ENCODE data around the gene PDHX. TPM values are rescaled to one million over a fixed set of nuclear protein-coding genes. Genes with fewer than 3 reads are reported as not detected.
"Not testable (repeated sequence)": the region's sequence is repeated elsewhere in the genome, so short reads cannot be mapped to it uniquely, and the experiment has no call there.

Gene PDHX
- total RNA-seq, 1 donor from 2014 or later = 30.5 TPM

DNA sequence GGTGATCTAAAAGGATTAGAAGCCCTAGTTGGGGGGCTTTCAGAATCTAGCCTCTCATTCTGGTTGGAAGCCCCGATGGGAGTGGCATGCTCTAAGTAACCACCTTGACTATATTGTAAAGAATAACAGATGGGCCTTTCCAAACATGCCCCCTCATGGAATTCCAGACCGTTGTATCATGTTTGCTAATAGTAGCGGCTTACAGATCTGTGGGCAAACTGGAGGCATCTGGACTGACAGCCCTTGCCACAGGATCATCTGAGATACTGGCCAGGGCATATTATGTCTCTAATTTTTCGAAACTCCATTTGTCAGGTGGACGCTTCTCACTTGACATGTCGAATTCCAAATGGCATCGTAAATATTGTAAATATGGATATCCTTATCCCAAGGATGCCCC is 10.8 kb upstream of the PDHX start:
- H3K4me3 ChIP-seq (ENCODE audit: low read depth, low read length) = no peak overlapping the region
- TF ChIP-seq, protein P1, sequence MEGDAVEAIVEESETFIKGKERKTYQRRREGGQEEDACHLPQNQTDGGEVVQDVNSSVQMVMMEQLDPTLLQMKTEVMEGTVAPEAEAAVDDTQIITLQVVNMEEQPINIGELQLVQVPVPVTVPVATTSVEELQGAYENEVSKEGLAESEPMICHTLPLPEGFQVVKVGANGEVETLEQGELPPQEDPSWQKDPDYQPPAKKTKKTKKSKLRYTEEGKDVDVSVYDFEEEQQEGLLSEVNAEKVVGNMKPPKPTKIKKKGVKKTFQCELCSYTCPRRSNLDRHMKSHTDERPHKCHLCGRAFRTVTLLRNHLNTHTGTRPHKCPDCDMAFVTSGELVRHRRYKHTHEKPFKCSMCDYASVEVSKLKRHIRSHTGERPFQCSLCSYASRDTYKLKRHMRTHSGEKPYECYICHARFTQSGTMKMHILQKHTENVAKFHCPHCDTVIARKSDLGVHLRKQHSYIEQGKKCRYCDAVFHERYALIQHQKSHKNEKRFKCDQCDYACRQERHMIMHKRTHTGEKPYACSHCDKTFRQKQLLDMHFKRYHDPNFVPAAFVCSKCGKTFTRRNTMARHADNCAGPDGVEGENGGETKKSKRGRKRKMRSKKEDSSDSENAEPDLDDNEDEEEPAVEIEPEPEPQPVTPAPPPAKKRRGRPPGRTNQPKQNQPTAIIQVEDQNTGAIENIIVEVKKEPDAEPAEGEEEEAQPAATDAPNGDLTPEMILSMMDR (IDR thresholded peaks at IDR 0.05; ENCODE audit: insufficient read depth, low read length, poor library complexity, severe bottlenecking) = no peak
- DNase-seq (ENCODE audit: low read depth) = no peak
- no peaks in the 10 kb centered on the region for H3K27me3 ChIP-seq (ENCODE audit: control insufficient read depth, insufficient read depth, low read length)
- no peaks in the 10 kb centered on the region for H3K36me3 ChIP-seq (ENCODE audit: control insufficient read depth, insufficient read depth, low read length)

DNA sequence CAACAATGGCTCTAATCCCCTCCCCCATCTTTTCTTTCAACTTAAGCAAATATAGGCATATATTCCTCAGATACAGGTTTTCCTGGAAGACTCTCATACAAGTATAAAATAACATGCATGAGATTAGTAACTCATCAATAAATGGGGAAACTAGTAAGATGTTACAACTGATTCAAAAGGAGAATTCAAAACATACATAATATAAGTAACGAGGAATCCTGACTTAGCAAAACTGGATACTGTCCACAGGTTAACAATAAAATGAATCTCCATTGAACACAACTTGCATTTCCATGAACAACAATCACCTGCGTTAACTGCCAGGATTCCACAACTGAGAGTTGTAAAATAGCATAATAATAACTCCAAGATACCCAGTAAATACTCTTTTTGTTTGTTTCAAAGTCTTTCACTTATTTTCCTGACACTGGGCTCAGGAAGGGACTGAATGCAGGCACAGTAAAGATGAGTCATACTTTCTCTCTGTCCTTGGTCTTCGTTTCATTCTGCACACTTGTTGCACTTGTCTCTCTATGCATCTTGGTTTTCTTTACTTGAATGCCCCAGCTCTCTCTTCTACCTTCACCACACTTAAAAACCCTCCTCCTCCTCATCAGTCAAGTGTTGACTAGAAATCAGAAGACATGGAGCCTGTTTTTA is 8.4 kb upstream of the PDHX start:
- no peaks in the 10 kb centered on the region for H3K27me3 ChIP-seq (ENCODE audit: control insufficient read depth, insufficient read depth, low read length)
- no peaks in the 10 kb centered on the region for H3K36me3 ChIP-seq (ENCODE audit: control insufficient read depth, insufficient read depth, low read length)
- H3K4me3 ChIP-seq (ENCODE audit: low read depth, low read length) = no peak overlapping the region
- no peak for DNase-seq (ENCODE audit: low read depth)
- TF ChIP-seq, protein P1 (IDR thresholded peaks at IDR 0.05; ENCODE audit: insufficient read depth, low read length, poor library complexity, severe bottlenecking) = no peak

DNA sequence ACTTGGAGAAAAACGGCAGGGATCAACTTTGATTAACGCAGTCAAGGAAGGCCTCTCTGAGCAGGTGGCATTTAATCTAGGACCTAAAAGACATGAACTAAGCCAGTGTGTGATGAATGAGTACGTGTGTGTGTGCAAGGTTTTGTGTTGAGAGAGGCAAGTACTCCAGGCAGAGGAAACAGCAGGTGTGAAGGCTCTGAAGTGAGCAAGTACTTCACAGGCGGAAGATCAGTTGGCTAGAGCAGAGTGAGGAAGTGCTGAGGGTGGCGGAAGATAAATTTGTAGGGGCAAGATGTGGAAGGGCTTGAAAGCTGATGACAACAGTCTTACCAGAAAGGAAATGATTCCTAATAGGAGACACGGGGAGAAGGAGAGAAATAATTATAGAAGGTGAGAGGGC is 7.0 kb upstream of the PDHX start:
- Histone ChIP-seq H3K27me3 (ENCODE audit: control insufficient read depth, insufficient read depth, low read length) (no peaks in the 10 kb centered on the region), H3K36me3 (ENCODE audit: control insufficient read depth, insufficient read depth, low read length) (no peaks in the 10 kb centered on the region), H3K4me3 (ENCODE audit: low read depth, low read length) (no peak overlapping the region)
- TF ChIP-seq, protein P1 (IDR thresholded peaks at IDR 0.05; ENCODE audit: insufficient read depth, low read length, poor library complexity, severe bottlenecking) = no peak
- no peak for DNase-seq (ENCODE audit: low read depth)

DNA sequence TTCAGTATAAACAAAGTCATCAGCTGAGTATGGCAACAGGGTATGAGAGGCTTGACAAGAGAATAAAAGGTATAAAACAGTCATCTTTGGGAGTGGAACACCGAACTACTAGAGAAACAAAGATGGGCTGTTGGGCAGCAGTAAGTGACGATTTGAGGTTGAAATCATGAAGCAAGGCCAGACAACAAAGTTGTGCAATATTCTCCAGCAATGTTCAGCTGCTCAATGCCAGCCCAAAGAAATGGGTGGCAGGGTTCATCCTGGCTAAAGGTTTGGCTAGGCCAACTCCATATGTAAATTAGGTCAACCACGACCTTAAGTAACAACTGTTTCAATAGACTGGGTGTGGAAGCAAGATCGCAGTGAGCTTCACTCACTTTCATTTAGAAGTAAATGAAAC is 6.5 kb upstream of the PDHX start:
- Histone ChIP-seq H3K36me3 (ENCODE audit: control insufficient read depth, insufficient read depth, low read length) (no peaks in the 10 kb centered on the region), H3K4me3 (ENCODE audit: low read depth, low read length) (no peak overlapping the region), H3K27me3 (ENCODE audit: control insufficient read depth, insufficient read depth, low read length) (no peaks in the 10 kb centered on the region)
- TF ChIP-seq, protein P1 (IDR thresholded peaks at IDR 0.05; ENCODE audit: insufficient read depth, low read length, poor library complexity, severe bottlenecking) = no peak
- DNase-seq (ENCODE audit: low read depth) = no peak

DNA sequence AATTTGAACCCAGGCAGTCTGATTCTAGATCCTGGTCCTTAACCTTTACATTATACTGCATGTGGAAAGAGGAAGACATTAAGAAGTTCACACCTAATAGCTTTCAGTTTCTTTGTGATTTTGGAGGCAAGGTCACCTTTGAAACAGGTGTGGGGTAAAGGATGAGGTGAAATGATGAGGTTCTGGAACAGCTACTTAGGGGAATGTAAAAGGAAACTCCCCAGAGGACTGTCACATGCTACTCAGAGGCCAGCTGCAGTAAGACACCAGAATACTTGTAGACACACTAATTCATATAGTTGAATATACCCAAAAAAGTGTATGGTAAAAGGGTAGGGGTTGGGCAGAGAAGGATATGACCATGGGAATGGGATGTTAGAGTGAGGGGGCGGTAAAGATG is 5.6 kb upstream of the PDHX start:
- TF ChIP-seq, protein P1 (IDR thresholded peaks at IDR 0.05; ENCODE audit: insufficient read depth, low read length, poor library complexity, severe bottlenecking) = no peak
- no peak for DNase-seq (ENCODE audit: low read depth)
- H3K36me3 ChIP-seq (ENCODE audit: control insufficient read depth, insufficient read depth, low read length) = no peaks in the 10 kb centered on the region
- no peaks in the 10 kb centered on the region for H3K27me3 ChIP-seq (ENCODE audit: control insufficient read depth, insufficient read depth, low read length)
- no peak overlapping the region for H3K4me3 ChIP-seq (ENCODE audit: low read depth, low read length)

DNA sequence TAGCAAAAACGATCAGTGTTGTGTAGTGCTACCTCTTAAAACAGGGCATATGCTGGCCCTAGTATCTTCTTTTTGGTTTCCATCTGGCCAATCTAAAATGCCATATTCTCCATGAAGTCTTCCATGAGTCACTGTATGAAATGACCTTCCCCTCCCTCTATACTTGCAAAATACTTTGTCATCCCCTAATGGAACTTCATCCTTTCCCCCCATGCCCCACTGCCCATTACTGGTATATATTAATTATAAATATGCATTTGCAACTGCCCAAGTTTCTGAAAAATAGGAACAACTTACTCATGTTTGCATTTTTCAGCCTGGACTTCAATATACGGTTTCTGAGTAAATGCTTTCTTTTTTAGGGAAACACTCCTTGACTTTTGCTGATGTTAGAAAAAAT is 4.7 kb upstream of the PDHX start:
- TF ChIP-seq, protein P1 (IDR thresholded peaks at IDR 0.05; ENCODE audit: insufficient read depth, low read length, poor library complexity, severe bottlenecking) = no peak
- Histone ChIP-seq H3K27me3 (ENCODE audit: control insufficient read depth, insufficient read depth, low read length) (no peaks in the 10 kb centered on the region), H3K36me3 (ENCODE audit: control insufficient read depth, insufficient read depth, low read length) (no peaks in the 10 kb centered on the region), H3K4me3 (ENCODE audit: low read depth, low read length) (no peak overlapping the region)
- no peak for DNase-seq (ENCODE audit: low read depth)

DNA sequence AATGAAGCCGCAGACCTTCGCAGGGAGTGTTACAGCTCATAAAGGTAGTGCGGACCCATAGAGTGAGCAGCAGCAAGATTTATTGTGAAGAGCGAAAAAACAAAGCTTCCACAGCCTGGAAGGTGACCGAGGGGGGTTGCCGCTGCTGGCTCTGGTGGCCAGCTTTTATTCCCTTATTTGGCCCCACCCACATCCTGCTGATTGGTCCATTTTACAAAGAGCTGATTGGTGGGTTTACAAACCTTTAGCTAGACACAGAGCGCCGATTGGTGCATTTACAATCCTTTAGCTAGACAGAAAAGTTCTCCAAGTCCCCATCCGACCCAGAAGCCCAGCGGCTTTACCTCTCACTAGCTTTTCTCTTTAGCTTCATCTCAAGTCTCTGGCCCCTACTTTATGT is 2.9 kb upstream of the PDHX start:
- not testable (repeated sequence) for H3K4me3 ChIP-seq (ENCODE audit: low read depth, low read length); H3K27me3 ChIP-seq (ENCODE audit: control insufficient read depth, insufficient read depth, low read length); DNase-seq (ENCODE audit: low read depth); H3K36me3 ChIP-seq (ENCODE audit: control insufficient read depth, insufficient read depth, low read length)

All from kidney epithelial cell (primary cell).